Erythroblast (primary cell): ENCODE data around the gene VRK2.

Experiments
- GATA1 ChIP-seq: IDR thresholded peaks from 2 replicates; pipeline ENCODE4 v1.6.1; 2011; ENCODE audit warnings: low read depth, mild to moderate bottlenecking, control low read depth, low read length, moderate library complexity
- POLR2A ChIP-seq: IDR thresholded peaks from 2 replicates; pipeline ENCODE4 v1.6.1; 2011; ENCODE audit warnings: mild to moderate bottlenecking, low read length

- no peak for TF ChIP-seq POLR2A
- no peak for TF ChIP-seq GATA1
Measured at GRCh38 chr2:58137221-58137620, 90.6 kb downstream of the VRK2 start.
